Upper lobe of left lung (tissue), 6 donors: ENCODE measurements around the gene PITPNM3. TPM values are rescaled to one million over a fixed set of nuclear protein-coding genes. Genes with fewer than 3 reads are reported as not detected.

Experiments
- ATAC-seq, 2 donors: fragments of 200-7000 bp; cut with Tn5 transposase; one replicate each; pipeline ENCODE4 v1.9.1; 2022; ENCODE audit warnings: mild to moderate bottlenecking in 2 of 2, moderate library complexity in 2 of 2; ENCODE audit not compliant: low FRiP score in 2 of 2
- DNase-seq, 2 donors: peaks; one replicate each; pipeline ENCODE4 v3.0.0-alpha.2; 2019 to 2020
- H3K27ac ChIP-seq, 4 donors: fragments of 200-600 bp; sonication (generic); one replicate each; pipeline ENCODE4 v1.5.1; 2016 to 2019
- H3K27me3 ChIP-seq, 4 donors: fragments of 200-600 bp; sonication (generic); one replicate each; pipeline ENCODE4 v1.5.1; 2017 to 2019
- H3K36me3 ChIP-seq, 4 donors: fragments of 200-600 bp; sonication (generic); one replicate each; pipeline ENCODE4 v1.5.1; 2016 to 2019
- H3K4me1 ChIP-seq, 4 donors: fragments of 200-600 bp; sonication (generic); one replicate each; pipeline ENCODE4 v1.5.1; 2018 to 2019
- H3K4me3 ChIP-seq, 4 donors: fragments of 200-600 bp; sonication (generic); one replicate each; pipeline ENCODE4 v1.5.1; 2017 to 2019; ENCODE audit warnings: mild to moderate bottlenecking in 2 of 4, moderate library complexity in 1 of 4
- H3K9me3 ChIP-seq, 4 donors: fragments of 200-600 bp; sonication (generic); one replicate each; pipeline ENCODE4 v1.5.1; 2018 to 2019
- EP300 ChIP-seq, 4 donors: sonication (generic); formaldehyde crosslinking; IDR thresholded peaks; one replicate each; pipeline ENCODE4 v1.5.1; 2017; ENCODE audit warnings: antibody characterized with exemption in 4 of 4, control low read depth in 2 of 4
- POLR2A ChIP-seq, 4 donors: fragments of 450-650 bp; IDR thresholded peaks; one replicate each; pipeline ENCODE4 v1.5.1; 2016 to 2017; ENCODE audit warnings: antibody characterized with exemption in 4 of 4, mild to moderate bottlenecking in 2 of 4
- POLR2AphosphoS5 ChIP-seq, 2 donors: sonication (generic); formaldehyde crosslinking; IDR thresholded peaks; one replicate each; pipeline ENCODE4 v1.5.1; 2017; ENCODE audit warnings: antibody characterized with exemption in 2 of 2
- WGBS, 2 donors: methylation state at CpG; one replicate each; pipeline ENCODE4 v1.1.5; 2017 to 2018; 5-methylcytosine and 5-hydroxymethylcytosine counted together
- total RNA-seq, 6 donors: library from RNA; depleted of rRNA in 4 of 6; stranded (reverse); fragments of >200 nt in 4 of 6; gene quantifications; one replicate each; pipeline versions ENCODE4 v1.1.0 to v1.2.1, GENCODE V29; 2016 to 2021
- TF ChIP-seq, protein P1 (sequence below), 6 experiments: fragments of 450-650 bp in 4 of 6; fragments of 200-600 bp in 2 of 6; sonication (generic) in 2 of 6; IDR thresholded peaks; one replicate each; pipeline ENCODE4 v1.5.1; 2016 to 2019; ENCODE audit warnings: antibody characterized with exemption in 6 of 6
- donor health status: DM: no; HTN: no; CAD: no; lungs with moderate emphysema.
- donor health status: DM: no; HTN: yes; CAD: no; lungs with severe emphysema.

Gene PITPNM3
- total RNA-seq, 6 donors from 2014 or later, result 10.3 to 16.3 (median 12.5) TPM

DNA sequence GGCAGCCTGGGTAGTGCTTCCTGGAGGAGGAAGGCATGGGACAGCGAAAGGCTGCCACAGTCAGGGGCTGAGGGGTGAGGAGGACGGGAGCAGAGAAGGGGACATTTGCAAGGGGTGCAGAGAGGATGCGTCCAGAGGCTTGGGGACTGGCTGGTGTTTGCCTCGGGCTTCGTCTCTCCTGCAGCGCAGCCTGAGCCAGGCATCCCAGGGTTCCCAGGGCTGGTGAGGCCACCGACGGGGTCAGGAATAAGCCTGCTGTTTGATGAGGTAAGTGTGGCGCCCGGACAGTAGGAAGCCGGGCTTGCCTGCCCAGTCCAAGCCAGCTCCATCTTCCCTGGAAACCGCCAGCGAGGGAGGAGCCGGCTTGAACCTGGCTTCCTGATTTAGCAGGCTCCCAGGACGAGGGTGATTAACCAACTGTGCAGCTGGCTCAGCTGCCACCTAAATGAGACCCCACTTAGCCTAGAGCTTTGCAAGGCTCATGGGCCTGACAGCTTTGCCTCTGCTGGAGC, 47.8 kb downstream of the PITPNM3 start:
- Histone ChIP-seq H3K36me3 (no peaks in the 10 kb centered on the region), H3K9me3 (no peaks in the 10 kb centered on the region), H3K4me1 (peaks cover 7 to 27% (median 9%) of the 10 kb centered on the region in 4 donors), H3K27ac (no peak overlapping the region), H3K4me3 (no peak overlapping the region), H3K27me3 (no peaks in the 10 kb centered on the region)
- ATAC-seq, result no peak
- DNase-seq, result peak in 1 of 2 donors; percentile 45
- TF ChIP-seq POLR2A (IDR thresholded peaks at IDR 0.05) (no peak), EP300 (IDR thresholded peaks at IDR 0.05) (no peak), POLR2AphosphoS5 (IDR thresholded peaks at IDR 0.05) (no peak)
- TF ChIP-seq, protein P1, sequence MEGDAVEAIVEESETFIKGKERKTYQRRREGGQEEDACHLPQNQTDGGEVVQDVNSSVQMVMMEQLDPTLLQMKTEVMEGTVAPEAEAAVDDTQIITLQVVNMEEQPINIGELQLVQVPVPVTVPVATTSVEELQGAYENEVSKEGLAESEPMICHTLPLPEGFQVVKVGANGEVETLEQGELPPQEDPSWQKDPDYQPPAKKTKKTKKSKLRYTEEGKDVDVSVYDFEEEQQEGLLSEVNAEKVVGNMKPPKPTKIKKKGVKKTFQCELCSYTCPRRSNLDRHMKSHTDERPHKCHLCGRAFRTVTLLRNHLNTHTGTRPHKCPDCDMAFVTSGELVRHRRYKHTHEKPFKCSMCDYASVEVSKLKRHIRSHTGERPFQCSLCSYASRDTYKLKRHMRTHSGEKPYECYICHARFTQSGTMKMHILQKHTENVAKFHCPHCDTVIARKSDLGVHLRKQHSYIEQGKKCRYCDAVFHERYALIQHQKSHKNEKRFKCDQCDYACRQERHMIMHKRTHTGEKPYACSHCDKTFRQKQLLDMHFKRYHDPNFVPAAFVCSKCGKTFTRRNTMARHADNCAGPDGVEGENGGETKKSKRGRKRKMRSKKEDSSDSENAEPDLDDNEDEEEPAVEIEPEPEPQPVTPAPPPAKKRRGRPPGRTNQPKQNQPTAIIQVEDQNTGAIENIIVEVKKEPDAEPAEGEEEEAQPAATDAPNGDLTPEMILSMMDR (IDR thresholded peaks at IDR 0.05), result no peak
- 83 to 92% methylated on average over 11 to 15 of the region's 15 CpGs for WGBS, 2 donors

GRCh38 chr17:6508016-6508415, 48.3 kb downstream of the PITPNM3 start:
- peaks cover 7 to 27% (median 9%) of the 10 kb centered on the region in 4 donors for H3K4me1 ChIP-seq
- H3K9me3 ChIP-seq, result no peaks in the 10 kb centered on the region
- no peak for DNase-seq
- TF ChIP-seq, protein P1 (IDR thresholded peaks at IDR 0.05), result no peak
- no peak overlapping the region for H3K4me3 ChIP-seq
- H3K27me3 ChIP-seq, result no peaks in the 10 kb centered on the region
- ATAC-seq, result no peak
- H3K27ac ChIP-seq, result no peak overlapping the region
- H3K36me3 ChIP-seq, result peaks cover 0 to 3% (median under 1%) of the 10 kb centered on the region in 4 donors
- 85 to 86% methylated on average over 12 of the region's 12 CpGs for WGBS, 2 donors

- TF ChIP-seq POLR2AphosphoS5 (IDR thresholded peaks at IDR 0.05) (no peak), POLR2A (IDR thresholded peaks at IDR 0.05) (no peak), EP300 (IDR thresholded peaks at IDR 0.05) (no peak)
- TF ChIP-seq, protein P1 (IDR thresholded peaks at IDR 0.05), result no peak
- H3K27me3 ChIP-seq, result no peaks in the 10 kb centered on the region
- peak in 1 of 2 donors; percentile 66 for ATAC-seq
- H3K36me3 ChIP-seq, result peaks cover 0 to 4% (median 2%) of the 10 kb centered on the region in 4 donors
- no peak overlapping the region for H3K27ac ChIP-seq
- H3K4me1 ChIP-seq, result peaks cover 7 to 27% (median 9%) of the 10 kb centered on the region in 4 donors
- no peaks in the 10 kb centered on the region for H3K9me3 ChIP-seq
- 65 to 83% methylated on average over 7 of the region's 7 CpGs for WGBS, 2 donors
- H3K4me3 ChIP-seq, result no peak overlapping the region
- DNase-seq, result no peak
Measured at GRCh38 chr17:6507535-6507934, 48.8 kb downstream of the PITPNM3 start.

- Histone ChIP-seq H3K4me3 (no peak overlapping the region), H3K4me1 (peaks cover 7 to 27% (median 9%) of the 10 kb centered on the region in 4 donors), H3K36me3 (peaks cover 0 to 4% (median 2%) of the 10 kb centered on the region in 4 donors), H3K9me3 (no peaks in the 10 kb centered on the region), H3K27me3 (no peaks in the 10 kb centered on the region), H3K27ac (peak overlapping the region in 1 of 4 donors; percentile 25)
- ATAC-seq (peak in 1 of 2 donors; percentile 81), DNase-seq (peak in 1 of 2 donors; percentile 58)
- 58 to 62% methylated on average over 3 to 5 of the region's 5 CpGs for WGBS, 2 donors
- TF ChIP-seq, protein P1 (IDR thresholded peaks at IDR 0.05), result no peak
- TF ChIP-seq POLR2AphosphoS5 (IDR thresholded peaks at IDR 0.05), result no peak
- no peak for TF ChIP-seq EP300 (IDR thresholded peaks at IDR 0.05)
Measured at GRCh38 chr17:6506679-6507231, 49.6 kb downstream of the PITPNM3 start.
